Non-pigmented ciliary epithelial cell (primary cell): ENCODE measurements around the gene MAP1S.

Source experiments
- DNase-seq: peaks from one replicate; pipeline ENCODE4 v3.0.0-alpha.2; 2010; ENCODE audit warnings: low read depth

The MAP1S gene

GRCh38 chr19:17695198-17695597 lies 24.1 kb upstream of the MAP1S start:
- DNase-seq: no peak

- DNase-seq: no peak
These were observed 15.3 kb upstream of the MAP1S start for GRCh38 chr19:17703824-17704463.

- DNase-seq: no peak
These were observed 12.5 kb upstream of the MAP1S start for GRCh38 chr19:17706750-17707181.

GRCh38 chr19:17711851-17712250 lies 7.4 kb upstream of the MAP1S start:
- no peak for DNase-seq

- DNase-seq: no peak
These were observed 2.9 kb upstream of the MAP1S start for GRCh38 chr19:17716309-17716929.

- no peak for DNase-seq
These were observed 732 bp upstream of the MAP1S start for GRCh38 chr19:17718550-17718946.

GRCh38 chr19:17719730-17720400 lies 585 bp downstream of the MAP1S start:
- no peak for DNase-seq

GRCh38 chr19:17720440-17720839 lies 1.2 kb downstream of the MAP1S start:
- DNase-seq: no peak

GRCh38 chr19:17721111-17721628 lies 1.9 kb downstream of the MAP1S start:
- no peak for DNase-seq

- no peak for DNase-seq
These were observed 2.5 kb downstream of the MAP1S start for GRCh38 chr19:17721821-17722220.

- no peak for DNase-seq
These were observed 3.5 kb downstream of the MAP1S start for GRCh38 chr19:17722655-17723240.

- DNase-seq: no peak
These were observed 5.4 kb downstream of the MAP1S start for GRCh38 chr19:17724655-17725054.

GRCh38 chr19:17725422-17726078 lies 6.3 kb downstream of the MAP1S start:
- DNase-seq: no peak

GRCh38 chr19:17726136-17726741 lies 7.0 kb downstream of the MAP1S start:
- DNase-seq: no peak

GRCh38 chr19:17726964-17727773 lies 7.9 kb downstream of the MAP1S start:
- no peak for DNase-seq

- no peak for DNase-seq
These were observed 8.6 kb downstream of the MAP1S start for GRCh38 chr19:17727843-17728242.

- no peak for DNase-seq
These were observed 13.8 kb downstream of the MAP1S start for GRCh38 chr19:17733127-17733526.

GRCh38 chr19:17734146-17734545 lies 14.9 kb downstream of the MAP1S start:
- DNase-seq: no peak

GRCh38 chr19:17735410-17735809 lies 16.1 kb downstream of the MAP1S start:
- no peak for DNase-seq

GRCh38 chr19:17737690-17738153 lies 18.4 kb downstream of the MAP1S start:
- DNase-seq: no peak
